ENCODE measurements around the gene PRKAG2.
"Not testable (repeated sequence)": the region's sequence is repeated elsewhere in the genome, so short reads cannot be mapped to it uniquely, and the experiment has no call there.

Gene PRKAG2

DNA sequence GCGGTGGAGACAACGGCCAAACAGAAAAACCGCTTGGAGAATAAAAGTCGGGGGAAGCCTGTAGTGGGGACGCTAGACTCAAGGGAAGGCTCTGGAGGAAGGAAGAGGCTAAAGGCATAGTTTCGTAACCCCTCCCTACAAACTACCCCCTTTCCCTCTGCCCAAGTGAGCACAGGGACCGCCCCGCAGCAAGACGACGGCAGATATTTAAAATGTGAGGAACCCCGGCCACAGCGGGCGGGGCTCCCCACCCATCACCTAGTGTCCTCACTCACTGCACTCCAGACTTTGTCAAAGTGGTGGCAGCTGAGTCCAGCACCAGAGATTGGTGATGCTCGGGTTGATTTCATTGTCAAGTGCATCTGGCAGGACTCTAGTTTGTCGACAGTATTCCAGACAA lies 69.1 kb downstream of the PRKAG2 start:
- H3K36me3 Mint-ChIP-seq, result no peaks in the 10 kb centered on the region
- DNase-seq (ENCODE audit: low spot score in 2 of 2), result no peak
- ATAC-seq, result no peak
- no peak overlapping the region for H3K4me3 Mint-ChIP-seq
- no peak overlapping the region for H3K27ac Mint-ChIP-seq
- peaks cover 10% of the 10 kb centered on the region for H3K4me1 Mint-ChIP-seq
- H3K9me3 Mint-ChIP-seq, result no peaks in the 10 kb centered on the region

DNA sequence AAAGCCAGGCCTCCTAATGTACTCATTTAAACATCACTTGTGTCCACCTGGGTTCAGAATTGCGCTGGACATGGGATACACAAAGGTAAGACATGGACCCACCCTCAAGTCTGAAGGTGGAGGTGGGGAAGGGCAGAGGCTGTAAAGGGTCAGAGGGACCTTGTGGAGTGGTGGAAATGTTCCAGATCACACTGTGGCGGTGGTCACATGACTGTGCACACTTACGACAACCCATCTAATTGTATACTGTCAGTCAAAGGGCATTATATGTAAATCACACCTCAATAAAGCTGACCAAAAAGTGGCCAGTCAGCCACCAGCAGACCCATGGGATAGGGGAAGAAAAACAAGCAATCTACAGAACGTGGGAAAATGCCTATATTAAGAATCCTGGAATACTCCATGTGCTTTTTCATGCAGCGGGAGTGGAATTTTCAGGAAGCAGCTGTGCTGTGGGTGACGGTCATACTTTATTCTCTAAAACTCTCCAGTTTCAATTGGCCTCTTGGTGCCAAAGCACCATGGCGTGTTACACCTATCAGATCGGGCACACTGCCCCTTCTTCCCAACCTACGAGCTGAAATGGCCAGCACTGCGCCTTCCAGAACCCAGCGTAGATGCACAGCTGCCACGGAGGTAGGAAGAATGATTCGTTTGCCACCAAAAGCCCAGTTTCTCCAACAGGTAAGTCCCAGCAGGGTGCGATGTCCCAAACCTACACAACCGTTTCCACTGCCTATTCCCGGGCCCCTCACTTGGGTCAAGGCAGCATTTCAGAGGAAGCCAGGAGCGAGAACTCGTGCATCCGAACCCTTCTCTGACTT lies 69.8 kb downstream of the PRKAG2 start:
- H3K4me1 Mint-ChIP-seq, result peaks cover 10% of the 10 kb centered on the region
- DNase-seq (ENCODE audit: low spot score in 2 of 2), result no peak
- no peaks in the 10 kb centered on the region for H3K9me3 Mint-ChIP-seq
- H3K4me3 Mint-ChIP-seq, result no peak overlapping the region
- no peak for ATAC-seq
- no peaks in the 10 kb centered on the region for H3K36me3 Mint-ChIP-seq
- H3K27ac Mint-ChIP-seq, result no peak overlapping the region

DNA sequence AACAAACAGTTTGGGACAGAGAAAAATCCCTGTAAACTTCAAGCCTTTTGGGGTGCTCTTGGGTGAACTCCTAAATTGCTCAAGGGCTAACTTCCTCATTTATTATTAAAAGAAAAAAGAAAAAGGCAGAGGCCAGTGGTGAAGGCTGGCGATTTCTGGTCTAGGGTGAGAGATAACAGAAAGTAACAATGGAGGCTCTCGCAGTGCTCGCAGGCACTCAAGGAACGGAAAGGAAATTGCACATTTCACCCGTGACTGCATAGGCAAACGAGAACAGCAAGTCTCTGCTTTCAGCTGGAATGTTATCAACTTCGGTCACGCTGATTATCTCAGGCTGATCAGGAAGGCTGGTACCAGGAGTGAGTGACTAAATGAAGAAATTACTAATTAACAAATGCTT lies 70.7 kb downstream of the PRKAG2 start:
- Mint-ChIP-seq H3K4me1 (peaks cover 10% of the 10 kb centered on the region), H3K27ac (no peak overlapping the region), H3K9me3 (no peaks in the 10 kb centered on the region), H3K4me3 (no peak overlapping the region), H3K36me3 (no peaks in the 10 kb centered on the region)
- ATAC-seq (no peak), DNase-seq (ENCODE audit: low spot score in 2 of 2) (no peak)

DNA sequence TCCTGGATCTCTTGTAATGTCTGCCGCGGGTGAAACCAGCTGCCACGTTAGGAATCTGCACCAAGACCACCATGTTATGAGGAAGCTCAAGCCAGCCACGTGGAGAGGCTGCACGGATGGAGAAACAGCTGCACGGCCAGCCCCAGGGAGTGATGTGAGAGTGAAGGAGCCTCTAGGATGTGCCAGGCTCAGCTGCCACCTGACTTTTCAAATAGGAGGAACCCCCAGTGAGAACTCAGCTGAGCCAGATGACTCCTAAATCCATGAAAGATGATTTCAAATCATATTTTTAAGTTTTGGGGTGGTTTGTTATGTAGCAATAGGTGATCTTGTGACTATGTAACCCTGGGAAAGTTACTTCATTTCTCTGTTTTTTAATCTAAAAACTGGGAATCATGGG lies 71.7 kb downstream of the PRKAG2 start:
- H3K9me3 Mint-ChIP-seq, result no peaks in the 10 kb centered on the region
- DNase-seq (ENCODE audit: low spot score in 2 of 2), result no peak
- no peak overlapping the region for H3K27ac Mint-ChIP-seq
- no peak overlapping the region for H3K4me3 Mint-ChIP-seq
- peaks cover 6% of the 10 kb centered on the region for H3K4me1 Mint-ChIP-seq
- no peaks in the 10 kb centered on the region for H3K36me3 Mint-ChIP-seq
- ATAC-seq, result no peak

DNA sequence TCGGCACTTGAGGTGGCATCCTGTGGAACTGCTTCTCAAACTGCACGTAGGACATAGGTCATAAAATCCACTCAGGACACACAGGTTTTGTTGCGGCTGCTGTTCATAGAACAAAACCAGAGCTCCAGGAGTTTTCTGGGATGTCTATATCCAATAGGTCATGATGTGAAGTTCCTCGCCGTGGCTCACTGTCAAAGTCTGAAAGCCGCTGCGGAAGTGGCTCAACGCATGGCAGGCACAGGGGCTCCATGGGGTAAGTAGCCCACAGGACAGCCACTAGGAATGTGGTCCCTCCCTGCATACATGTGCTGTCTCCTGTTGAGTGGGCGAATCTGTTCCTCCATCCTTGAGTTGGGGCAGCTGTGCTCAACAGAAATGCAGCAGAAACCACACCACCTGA lies 72.2 kb downstream of the PRKAG2 start:
- Mint-ChIP-seq H3K4me3 (no peak overlapping the region), H3K36me3 (no peaks in the 10 kb centered on the region), H3K9me3 (no peaks in the 10 kb centered on the region), H3K4me1 (peaks cover 2% of the 10 kb centered on the region), H3K27ac (no peak overlapping the region)
- DNase-seq (ENCODE audit: low spot score in 2 of 2), result no peak
- no peak for ATAC-seq

DNA sequence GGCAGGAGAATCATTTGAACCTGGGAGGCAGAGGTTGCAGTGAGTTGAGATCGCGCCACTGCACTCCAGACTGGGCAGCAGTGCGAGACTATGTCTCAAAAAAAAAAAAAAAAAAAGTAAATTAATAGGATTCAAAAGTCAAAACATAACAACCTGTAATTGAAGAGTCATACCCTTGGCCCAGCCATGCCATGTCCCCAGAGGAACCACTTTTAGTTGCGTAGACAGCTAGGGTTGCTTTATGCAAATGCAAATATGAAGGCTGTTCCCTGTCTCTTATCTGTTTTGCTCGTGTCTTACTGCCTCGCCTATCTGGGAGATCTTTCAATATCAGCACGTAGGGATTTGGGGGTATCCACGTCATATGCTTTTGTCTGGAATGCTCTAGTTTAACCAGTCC lies 73.1 kb downstream of the PRKAG2 start:
- H3K4me1 Mint-ChIP-seq, result peaks cover 4% of the 10 kb centered on the region
- H3K4me3 Mint-ChIP-seq, result no peak overlapping the region
- DNase-seq (ENCODE audit: low spot score in 2 of 2) (no peak), ATAC-seq (no peak)
- no peak overlapping the region for H3K27ac Mint-ChIP-seq
- no peaks in the 10 kb centered on the region for H3K9me3 Mint-ChIP-seq
- no peaks in the 10 kb centered on the region for H3K36me3 Mint-ChIP-seq

DNA sequence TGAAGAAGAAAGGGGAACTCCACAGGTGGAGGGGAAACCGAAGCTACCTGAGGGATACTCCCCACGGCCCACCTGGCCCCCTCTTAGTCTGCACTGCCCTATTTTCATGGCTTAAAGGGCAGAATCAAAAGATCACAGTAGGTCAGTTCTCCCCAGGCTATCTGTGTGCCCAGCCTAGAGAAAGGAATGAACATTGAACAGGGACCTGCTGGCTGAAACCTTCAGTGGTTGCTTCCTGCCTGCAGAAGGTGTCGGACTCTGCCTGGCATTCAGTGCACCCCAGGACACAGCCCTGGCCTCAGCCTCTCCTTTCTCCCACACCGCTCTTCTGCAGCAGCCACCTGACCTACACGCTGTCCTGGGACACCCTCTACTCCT lies 74.5 kb downstream of the PRKAG2 start:
- H3K4me3 Mint-ChIP-seq, result no peak overlapping the region
- no peak overlapping the region for H3K27ac Mint-ChIP-seq
- no peaks in the 10 kb centered on the region for H3K36me3 Mint-ChIP-seq
- ATAC-seq (no peak), DNase-seq (ENCODE audit: low spot score in 2 of 2) (no peak)
- H3K4me1 Mint-ChIP-seq, result peaks cover 13% of the 10 kb centered on the region
- H3K9me3 Mint-ChIP-seq, result no peaks in the 10 kb centered on the region

DNA sequence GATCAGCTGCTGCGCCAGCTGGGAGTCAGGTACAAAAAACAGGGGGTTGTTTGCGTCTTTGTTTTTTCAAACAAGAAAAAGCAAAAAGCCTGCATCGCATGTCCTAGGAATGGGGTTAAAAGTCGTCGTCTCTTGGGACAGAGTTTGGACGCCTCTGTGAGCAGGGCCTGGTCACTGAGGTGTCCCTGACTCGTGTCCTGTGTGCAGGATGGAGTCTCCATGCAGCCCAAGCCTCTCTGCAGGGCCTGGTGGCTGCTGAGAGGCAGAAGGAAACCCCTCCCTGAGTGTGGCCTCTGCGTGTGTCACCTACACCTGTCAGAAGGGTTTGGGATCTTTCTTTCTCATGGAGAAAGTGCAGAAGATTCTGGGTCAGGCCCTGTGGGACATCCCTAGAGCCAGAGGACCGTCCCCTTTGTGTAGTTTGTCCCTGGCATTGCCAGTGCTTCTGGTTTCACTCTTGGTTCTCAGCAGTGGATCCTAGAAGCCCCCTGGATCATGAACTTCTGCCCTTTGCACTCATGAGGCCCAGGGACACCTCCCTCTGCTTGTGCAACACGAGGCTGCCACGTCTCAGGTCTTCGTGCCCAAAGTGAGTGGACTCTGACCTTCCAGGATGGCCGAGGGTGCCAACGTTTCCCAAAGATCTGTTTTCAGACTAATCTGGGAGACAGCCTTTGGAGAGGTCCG lies 75.0 kb downstream of the PRKAG2 start:
- ATAC-seq, result no peak
- Mint-ChIP-seq H3K4me3 (no peak overlapping the region), H3K27ac (peak overlapping the region; percentile 58), H3K9me3 (no peaks in the 10 kb centered on the region), H3K4me1 (peaks cover 17% of the 10 kb centered on the region), H3K36me3 (no peaks in the 10 kb centered on the region)
- DNase-seq (ENCODE audit: low spot score in 2 of 2), result no peak

DNA sequence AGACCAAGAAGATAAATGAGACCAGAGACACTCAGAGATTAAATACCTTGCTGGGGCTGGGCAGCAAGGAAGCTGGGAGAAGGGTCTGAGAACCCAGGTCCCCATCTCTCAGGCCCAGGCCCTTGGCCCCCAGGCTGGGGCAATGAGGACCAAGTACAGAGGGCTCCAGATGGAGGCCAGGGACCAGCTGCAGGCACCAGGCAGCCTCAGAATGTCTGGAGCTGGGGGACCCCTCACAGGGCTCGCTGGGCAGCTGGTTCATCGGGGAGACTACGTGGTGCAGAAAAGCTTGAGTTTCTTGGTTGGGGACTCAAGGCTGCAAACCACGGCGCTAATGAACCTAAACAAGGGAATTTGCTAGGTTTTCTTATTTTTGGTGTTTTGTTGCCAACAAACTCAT lies 75.6 kb downstream of the PRKAG2 start:
- Mint-ChIP-seq H3K27ac (peak overlapping the region; percentile 58), H3K4me3 (no peak overlapping the region), H3K4me1 (peaks cover 22% of the 10 kb centered on the region), H3K36me3 (no peaks in the 10 kb centered on the region), H3K9me3 (no peaks in the 10 kb centered on the region)
- no peak for ATAC-seq
- no peak for DNase-seq (ENCODE audit: low spot score in 2 of 2)

DNA sequence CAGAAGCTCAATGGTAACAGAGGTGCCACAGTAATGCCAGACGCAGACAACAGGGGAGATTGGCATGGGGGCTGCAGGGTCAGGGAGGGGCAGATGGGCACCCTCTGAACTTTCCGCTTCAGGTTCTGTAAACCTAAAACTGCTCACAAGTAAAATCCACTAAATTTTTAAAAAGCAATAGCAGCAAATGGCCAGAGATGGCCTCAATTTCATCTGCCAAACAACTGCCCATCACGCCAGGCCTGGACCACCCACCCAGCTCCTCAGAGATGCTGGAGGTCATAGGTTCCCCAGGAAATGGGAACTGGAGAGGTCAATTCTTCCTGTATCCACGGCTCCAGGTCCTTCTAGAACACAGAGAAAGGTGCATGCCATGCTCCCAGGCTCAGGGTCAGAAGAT lies 76.1 kb downstream of the PRKAG2 start:
- H3K4me3 Mint-ChIP-seq, result no peak overlapping the region
- DNase-seq (ENCODE audit: low spot score in 2 of 2) (no peak), ATAC-seq (no peak)
- no peaks in the 10 kb centered on the region for H3K9me3 Mint-ChIP-seq
- H3K36me3 Mint-ChIP-seq, result no peaks in the 10 kb centered on the region
- peaks cover 26% of the 10 kb centered on the region for H3K4me1 Mint-ChIP-seq
- H3K27ac Mint-ChIP-seq, result peak overlapping the region; percentile 58

DNA sequence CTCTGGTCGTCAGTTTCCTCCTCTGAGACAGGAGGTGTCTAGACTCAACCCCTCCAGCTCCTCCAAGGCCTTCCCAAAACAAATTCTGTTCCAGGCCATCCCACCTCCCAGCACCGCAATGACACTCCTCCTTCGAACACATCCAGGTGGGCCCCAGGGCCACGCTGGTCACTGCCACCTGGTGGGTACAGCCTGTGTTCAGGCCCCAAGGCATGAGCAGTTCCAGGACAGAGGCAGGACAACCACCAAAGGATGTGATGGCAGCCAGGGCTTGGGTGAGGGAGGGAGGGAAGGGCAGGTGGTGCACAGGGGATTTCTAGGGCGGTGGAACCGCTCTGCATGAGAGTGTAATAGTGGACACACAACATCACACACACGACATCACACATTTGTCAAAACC lies 76.5 kb downstream of the PRKAG2 start:
- no peak for DNase-seq (ENCODE audit: low spot score in 2 of 2)
- no peak overlapping the region for H3K27ac Mint-ChIP-seq
- H3K4me1 Mint-ChIP-seq, result peaks cover 29% of the 10 kb centered on the region
- H3K4me3 Mint-ChIP-seq, result no peak overlapping the region
- no peaks in the 10 kb centered on the region for H3K9me3 Mint-ChIP-seq
- no peak for ATAC-seq
- peaks cover 2% of the 10 kb centered on the region for H3K36me3 Mint-ChIP-seq

DNA sequence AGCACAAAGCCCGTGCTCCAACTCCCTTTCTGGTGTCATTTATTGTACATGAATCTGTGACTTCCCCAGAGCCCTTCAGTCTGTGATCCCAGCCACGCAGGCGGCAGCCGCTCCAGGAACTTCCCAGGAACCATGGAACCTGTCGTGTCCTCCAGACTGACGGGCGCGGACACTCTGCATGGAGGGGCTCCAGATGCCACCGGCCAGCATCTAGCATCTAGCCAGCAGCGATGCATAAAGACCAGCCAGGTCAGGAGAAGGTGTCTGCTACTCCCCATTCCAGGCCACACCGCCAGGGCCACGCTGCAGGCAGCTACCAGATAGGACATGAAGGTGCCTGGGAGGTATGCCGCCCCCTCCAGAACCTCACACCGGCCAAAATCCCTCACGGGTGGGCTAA lies 77.4 kb downstream of the PRKAG2 start:
- Mint-ChIP-seq H3K27ac (no peak overlapping the region), H3K4me1 (peaks cover 37% of the 10 kb centered on the region), H3K4me3 (no peak overlapping the region), H3K9me3 (no peaks in the 10 kb centered on the region), H3K36me3 (peaks cover 5% of the 10 kb centered on the region)
- ATAC-seq (no peak), DNase-seq (ENCODE audit: low spot score in 2 of 2) (no peak)

DNA sequence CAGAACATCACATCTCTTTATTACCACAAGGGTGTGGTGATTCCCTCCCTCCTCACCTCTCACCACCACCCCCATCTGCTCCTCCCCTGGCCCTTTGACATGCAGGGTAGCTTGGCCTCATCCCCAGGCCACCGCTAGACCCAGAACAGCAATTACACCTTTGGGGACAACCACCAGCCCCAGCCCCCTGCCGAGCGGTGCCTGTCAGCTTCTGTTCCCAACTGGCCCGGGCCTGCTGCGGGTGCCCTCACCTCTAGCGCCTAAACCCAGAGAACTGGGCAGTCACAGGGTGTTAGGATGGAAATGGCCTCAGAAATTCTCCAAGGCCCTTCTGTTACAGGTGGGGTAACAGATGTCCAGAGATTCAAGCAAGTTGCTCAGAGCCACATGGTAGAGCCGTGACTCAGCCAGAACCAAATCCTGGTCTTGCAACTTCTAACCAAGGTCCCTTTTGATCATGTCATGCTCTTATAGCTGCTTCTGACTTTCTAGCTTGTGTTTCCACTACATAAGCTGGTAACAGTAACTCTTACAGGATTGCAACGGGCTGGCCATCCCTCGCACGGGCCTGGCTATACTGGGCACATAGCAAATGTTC lies 78.0 kb downstream of the PRKAG2 start:
- H3K36me3 Mint-ChIP-seq, result peaks cover 5% of the 10 kb centered on the region
- no peaks in the 10 kb centered on the region for H3K9me3 Mint-ChIP-seq
- no peak for ATAC-seq
- no peak overlapping the region for H3K4me3 Mint-ChIP-seq
- peaks cover 43% of the 10 kb centered on the region for H3K4me1 Mint-ChIP-seq
- H3K27ac Mint-ChIP-seq, result peak overlapping the region; percentile 10
- no peak for DNase-seq (ENCODE audit: low spot score in 2 of 2)

DNA sequence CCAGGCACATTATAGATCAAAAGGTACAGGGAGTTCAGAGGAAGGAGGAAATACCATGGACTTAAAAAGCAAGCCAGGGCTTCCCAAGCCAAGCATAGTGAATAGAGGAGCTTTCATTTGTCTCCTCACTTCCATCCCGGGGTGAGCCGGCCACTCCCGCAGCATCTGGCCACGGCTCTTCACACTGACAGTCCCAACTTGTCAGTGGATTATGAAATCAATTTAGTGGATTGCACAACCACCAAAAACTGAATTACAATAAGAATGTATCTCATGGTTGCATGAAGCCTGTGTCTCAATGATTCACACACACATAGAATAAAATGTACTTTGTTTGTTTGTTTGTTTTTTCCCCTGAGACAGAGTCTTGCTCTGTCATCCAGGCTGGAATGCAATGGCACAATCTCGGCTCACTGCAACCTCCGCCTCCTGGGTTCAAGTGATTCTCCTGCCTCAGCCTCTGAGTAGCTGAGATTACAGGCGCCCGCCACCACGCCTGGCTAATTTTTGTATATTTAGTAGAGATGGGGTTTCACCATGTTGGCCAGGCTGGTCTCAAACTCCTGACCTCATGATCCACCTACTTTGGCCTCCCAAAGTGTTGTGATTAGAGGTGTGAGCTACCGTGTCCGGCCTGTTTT lies 79.1 kb downstream of the PRKAG2 start:
- not testable (repeated sequence) for H3K9me3 Mint-ChIP-seq; H3K4me3 Mint-ChIP-seq; ATAC-seq; H3K36me3 Mint-ChIP-seq; DNase-seq (ENCODE audit: low spot score in 2 of 2)
- Mint-ChIP-seq H3K27ac (peak overlapping the region; percentile 90), H3K4me1 (peaks cover 49% of the 10 kb centered on the region)

DNA sequence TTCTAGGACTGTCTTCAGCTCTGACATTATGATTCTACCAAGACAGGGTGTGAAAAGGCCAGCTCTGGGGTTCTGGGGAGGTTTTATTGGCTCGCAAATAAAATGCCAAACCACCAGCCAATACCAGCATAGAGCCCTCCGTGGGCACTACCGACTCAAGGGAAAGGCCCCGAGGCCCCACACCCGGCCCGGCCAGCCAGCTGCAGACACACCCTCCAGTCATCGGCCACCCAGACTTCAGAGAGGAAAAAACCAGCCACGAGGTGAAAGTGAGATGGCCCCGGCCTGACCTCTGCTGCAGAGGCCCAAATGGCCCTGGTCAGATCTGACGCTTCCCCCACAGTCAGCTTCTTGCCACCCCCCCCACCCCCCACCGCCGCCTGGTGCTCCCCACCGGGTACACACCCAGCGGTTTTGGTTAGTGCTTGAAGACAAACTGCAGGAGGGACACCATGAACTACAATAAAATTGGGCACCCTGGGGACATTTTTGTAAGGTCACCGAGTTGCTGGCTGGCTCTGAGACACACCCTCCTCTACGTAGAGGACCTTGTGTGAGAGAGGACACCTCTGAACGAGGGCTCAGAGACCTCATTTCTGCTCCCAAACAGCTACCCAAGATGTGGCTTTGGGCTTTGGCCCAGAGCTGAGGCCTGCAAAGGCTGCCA lies 79.9 kb downstream of the PRKAG2 start:
- ATAC-seq (no peak), DNase-seq (ENCODE audit: low spot score in 2 of 2) (no peak)
- Mint-ChIP-seq H3K9me3 (no peaks in the 10 kb centered on the region), H3K4me1 (peaks cover 57% of the 10 kb centered on the region), H3K4me3 (peak overlapping the region; percentile 38), H3K27ac (peak overlapping the region; percentile 90), H3K36me3 (peaks cover 5% of the 10 kb centered on the region)

All from stimulated activated effector memory CD8-positive, alpha-beta T cell treated with anti-CD3 and anti-CD28 coated beads, Interleukin-12 subunit alpha, Interleukin-12 subunit beta, amount 100 ng/mL, for 72 hours (primary cell).